AG09319 (cell line): ENCODE results near the gene TBC1D1.

Experiments used
- DNase-seq: peaks from one replicate; pipeline ENCODE4 v3.0.0-alpha.2; 2010; ENCODE audit warnings: low read depth; ENCODE audit errors: extremely low read depth
- TF ChIP-seq, protein P1 (sequence below): IDR thresholded peaks from 2 replicates; pipeline ENCODE4 v1.5.1; 2011; ENCODE audit warnings: low read depth, mild to moderate bottlenecking, inconsistent platforms, low read length, moderate library complexity

Gene TBC1D1

DNA sequence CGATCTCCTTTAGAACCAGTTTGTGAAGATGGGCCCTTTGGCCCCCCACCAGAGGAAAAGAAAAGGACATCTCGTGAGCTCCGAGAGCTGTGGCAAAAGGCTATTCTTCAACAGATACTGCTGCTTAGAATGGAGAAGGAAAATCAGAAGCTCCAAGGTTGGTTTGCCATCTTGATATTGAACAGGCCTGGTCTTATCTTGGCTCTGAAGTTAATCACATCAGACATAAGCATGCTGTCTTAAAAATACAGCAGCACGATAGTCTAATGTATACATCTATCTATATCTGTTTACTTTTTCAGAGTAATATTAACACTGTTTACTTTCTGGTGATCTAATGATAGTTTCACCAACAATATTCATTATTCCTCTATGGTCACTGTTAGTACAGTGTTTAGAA, 199.1 kb downstream of the TBC1D1 start:
- TF ChIP-seq, protein P1, sequence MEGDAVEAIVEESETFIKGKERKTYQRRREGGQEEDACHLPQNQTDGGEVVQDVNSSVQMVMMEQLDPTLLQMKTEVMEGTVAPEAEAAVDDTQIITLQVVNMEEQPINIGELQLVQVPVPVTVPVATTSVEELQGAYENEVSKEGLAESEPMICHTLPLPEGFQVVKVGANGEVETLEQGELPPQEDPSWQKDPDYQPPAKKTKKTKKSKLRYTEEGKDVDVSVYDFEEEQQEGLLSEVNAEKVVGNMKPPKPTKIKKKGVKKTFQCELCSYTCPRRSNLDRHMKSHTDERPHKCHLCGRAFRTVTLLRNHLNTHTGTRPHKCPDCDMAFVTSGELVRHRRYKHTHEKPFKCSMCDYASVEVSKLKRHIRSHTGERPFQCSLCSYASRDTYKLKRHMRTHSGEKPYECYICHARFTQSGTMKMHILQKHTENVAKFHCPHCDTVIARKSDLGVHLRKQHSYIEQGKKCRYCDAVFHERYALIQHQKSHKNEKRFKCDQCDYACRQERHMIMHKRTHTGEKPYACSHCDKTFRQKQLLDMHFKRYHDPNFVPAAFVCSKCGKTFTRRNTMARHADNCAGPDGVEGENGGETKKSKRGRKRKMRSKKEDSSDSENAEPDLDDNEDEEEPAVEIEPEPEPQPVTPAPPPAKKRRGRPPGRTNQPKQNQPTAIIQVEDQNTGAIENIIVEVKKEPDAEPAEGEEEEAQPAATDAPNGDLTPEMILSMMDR: no peak
- no peak for DNase-seq

GRCh38 chr4:38090455-38091246, 199.8 kb downstream of the TBC1D1 start:
- DNase-seq: no peak

DNA sequence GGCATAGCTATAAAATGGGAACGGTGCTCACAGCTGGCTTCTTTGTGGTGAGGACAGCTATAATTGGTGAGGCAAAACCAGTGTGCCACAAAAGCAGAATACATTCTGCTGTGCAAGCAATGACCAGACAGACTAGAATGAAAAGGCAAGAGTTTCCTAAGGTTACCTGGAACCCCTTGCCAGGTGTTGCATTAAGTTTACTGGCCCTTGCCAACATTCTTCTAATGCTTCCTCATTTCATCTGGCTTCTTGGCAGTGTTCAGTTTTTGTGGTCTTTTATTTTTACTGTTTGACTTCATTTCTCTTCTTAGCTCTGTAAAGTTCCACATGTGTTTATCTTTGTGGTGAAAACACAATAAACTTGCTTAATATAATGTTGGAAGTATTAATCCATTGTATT, 200.8 kb downstream of the TBC1D1 start:
- peak; percentile 14 for DNase-seq
- TF ChIP-seq, protein P1: no peak

More at GRCh38 chr4:38090455-38091246, 199.8 kb downstream of the TBC1D1 start:
- TF ChIP-seq, protein P1: no peak

GRCh38 chr4:38092701-38093100, 201.8 kb downstream of the TBC1D1 start:
- TF ChIP-seq, protein P1: no peak

GRCh38 chr4:38094419-38094818, 203.5 kb downstream of the TBC1D1 start:
- TF ChIP-seq, protein P1: no peak

More at GRCh38 chr4:38092701-38093100, 201.8 kb downstream of the TBC1D1 start:
- DNase-seq: no peak

DNA sequence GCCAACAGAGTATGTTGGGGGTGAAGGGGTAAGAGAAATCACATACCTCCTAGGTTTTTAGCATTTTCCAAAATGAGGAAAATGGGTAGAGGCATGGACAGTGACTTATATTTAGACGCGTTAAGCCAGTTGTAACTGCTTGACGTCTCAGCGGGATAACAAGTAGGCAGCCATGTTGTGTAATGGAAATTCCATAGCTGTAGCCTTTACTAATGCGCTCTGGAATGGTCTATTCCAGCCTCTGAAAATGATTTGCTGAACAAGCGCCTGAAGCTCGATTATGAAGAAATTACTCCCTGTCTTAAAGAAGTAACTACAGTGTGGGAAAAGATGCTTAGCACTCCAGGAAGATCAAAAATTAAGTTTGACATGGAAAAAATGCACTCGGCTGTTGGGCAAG, 204.8 kb downstream of the TBC1D1 start:
- DNase-seq: no peak
- TF ChIP-seq, protein P1: no peak

More at GRCh38 chr4:38094419-38094818, 203.5 kb downstream of the TBC1D1 start:
- no peak for DNase-seq

DNA sequence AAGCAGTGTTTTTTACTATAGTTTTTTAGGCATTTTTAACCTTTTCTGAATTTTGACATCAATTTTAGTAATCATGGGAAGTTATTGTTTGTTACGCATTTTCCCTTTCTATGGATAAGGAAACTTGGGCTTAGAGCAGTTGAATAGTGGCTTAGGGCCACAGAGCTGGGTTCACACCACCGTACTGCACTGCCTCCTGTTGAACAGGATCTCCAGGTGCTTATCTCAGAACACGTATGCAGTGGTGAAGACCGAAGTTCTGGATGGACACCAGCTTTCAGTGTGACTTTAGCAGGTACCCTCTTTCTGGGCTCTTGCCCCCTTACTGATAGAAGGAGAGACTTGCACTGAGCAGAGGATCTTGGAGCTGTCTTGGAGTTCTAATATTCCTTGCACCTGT, 206.9 kb downstream of the TBC1D1 start:
- no peak for DNase-seq
- TF ChIP-seq, protein P1: no peak
